SU-DHL-6 (cell line): ENCODE results near the gene MIOS.

Experiments used
- H2AFZ ChIP-seq: fragments of 200-600 bp; sonication (generic); 2 replicates; pipeline ENCODE4 v1.6.1; 2014; ENCODE audit warnings: low read depth, mild to moderate bottlenecking, moderate library complexity, mixed read lengths, antibody characterized with exemption, low read length; ENCODE audit not compliant: severe bottlenecking
- H3F3A ChIP-seq: fragments of 200-600 bp; shearing (Covaris generic); 2 replicates; pipeline ENCODE4 v1.6.0; 2016; ENCODE audit warnings: antibody characterized with exemption, mild to moderate bottlenecking; ENCODE audit not compliant: insufficient read depth
- H3K27ac ChIP-seq: fragments of 200-600 bp; sonication (generic); 2 replicates; pipeline ENCODE4 v1.5.1; 2016; ENCODE audit warnings: low read depth, mild to moderate bottlenecking, low read length, moderate library complexity, mixed read lengths
- H3K27me3 ChIP-seq: fragments of 200-600 bp; sonication (generic), shearing (Covaris generic); 2 replicates; pipeline ENCODE4 v1.6.0; 2014; ENCODE audit warnings: mild to moderate bottlenecking, low read length
- H3K36me3 ChIP-seq: fragments of 200-600 bp; sonication (generic); 2 replicates; pipeline ENCODE4 v1.6.1; 2014; ENCODE audit warnings: mild to moderate bottlenecking, low read length, mixed read lengths
- H3K4me2 ChIP-seq: fragments of 300-600, 200-600 bp; shearing (Covaris generic), sonication (generic); 2 replicates; pipeline ENCODE4 v1.6.0; 2014; ENCODE audit warnings: low read length, low read depth, mild to moderate bottlenecking; ENCODE audit not compliant: poor library complexity, severe bottlenecking
- H3K4me3 ChIP-seq: fragments of 200-600 bp; sonication (generic); 2 replicates; pipeline ENCODE4 v1.5.1; 2014; ENCODE audit warnings: antibody characterized with exemption, low read length, mild to moderate bottlenecking, mixed read lengths; ENCODE audit not compliant: insufficient read depth, poor library complexity, severe bottlenecking
- H3K79me2 ChIP-seq: fragments of 200-600 bp; sonication (generic); 2 replicates; pipeline ENCODE4 v1.6.1; 2014; ENCODE audit warnings: mild to moderate bottlenecking, low read length, moderate library complexity; ENCODE audit not compliant: insufficient read depth
- H3K9ac ChIP-seq: fragments of 200-600 bp; sonication (generic); 2 replicates; pipeline ENCODE4 v1.7.0; 2014; ENCODE audit warnings: mild to moderate bottlenecking, low read length
- H3K9me2 ChIP-seq: fragments of 200-600 bp; sonication (generic); replicated peaks from 2 replicates; pipeline ENCODE4 v1.6.1; 2014; ENCODE audit warnings: low read length; ENCODE audit not compliant: insufficient read depth
- H3K9me3 ChIP-seq: fragments of 200-600 bp; sonication (generic); 2 replicates; pipeline ENCODE4 v1.6.1; 2014; ENCODE audit warnings: low read length, mixed read lengths; ENCODE audit not compliant: insufficient read depth
- H4K20me1 ChIP-seq: fragments of 200-600 bp; sonication (generic); 2 replicates; pipeline ENCODE4 v1.6.1; 2014; ENCODE audit warnings: low read depth, mild to moderate bottlenecking, antibody characterized with exemption, low read length, moderate library complexity, mixed read lengths
- EZH2phosphoT487 ChIP-seq: fragments of 200-600 bp; sonication (generic), shearing (Covaris generic); conservative IDR thresholded peaks from 2 replicates; pipeline ENCODE4 v1.6.1; 2018; ENCODE audit warnings: mild to moderate bottlenecking, antibody characterized with exemption, low read length, moderate library complexity, mixed read lengths
- TF ChIP-seq, protein P1 (sequence below): fragments of 200-600 bp; sonication (generic); IDR thresholded peaks from one replicate; pipeline ENCODE4 v1.5.1; 2017; ENCODE audit warnings: antibody characterized with exemption, mild to moderate bottlenecking, low read length, moderate library complexity; ENCODE audit not compliant: insufficient read depth, poor library complexity, severe bottlenecking

MIOS gene

DNA sequence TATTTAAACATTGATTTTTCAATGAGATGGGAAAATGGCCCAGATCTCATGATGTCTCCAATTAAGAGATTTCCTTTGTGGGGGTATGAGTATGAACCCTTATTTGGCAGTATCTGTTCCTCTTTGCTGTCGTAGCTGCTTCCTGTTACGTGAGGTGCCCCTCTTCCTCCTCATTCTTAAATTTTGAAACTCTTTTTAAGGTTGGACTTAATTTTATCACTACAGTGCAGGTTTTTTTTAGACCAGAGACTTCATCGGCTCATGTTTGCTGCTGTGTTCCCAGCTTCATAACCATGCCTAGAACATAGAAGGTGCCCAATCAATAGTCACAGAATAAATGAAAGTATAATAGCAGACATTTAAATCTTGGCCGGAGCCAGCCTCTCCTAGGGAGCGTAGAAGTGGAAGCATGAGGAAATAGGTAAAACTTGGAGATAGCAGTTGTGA lies 2.4 kb downstream of the MIOS start:
- peak overlapping the region; percentile 95 for H3K4me3 ChIP-seq
- peaks cover 69% of the 10 kb centered on the region for H3K79me2 ChIP-seq
- H3K9me3 ChIP-seq: no peaks in the 10 kb centered on the region
- peaks cover 20% of the 10 kb centered on the region; the same call in 1 of the 2 replicates for H3K36me3 ChIP-seq
- H3F3A ChIP-seq: peaks cover 28% of the 10 kb centered on the region
- peak overlapping the region; percentile 88 for H3K27ac ChIP-seq
- peak overlapping the region; percentile 91 for H3K9ac ChIP-seq
- H2AFZ ChIP-seq: no peak overlapping the region
- H3K27me3 ChIP-seq: no peaks in the 10 kb centered on the region
- H3K4me2 ChIP-seq: peak overlapping the region; percentile 89
- H3K9me2 ChIP-seq: no peaks in the 10 kb centered on the region
- peaks cover under 1% of the 10 kb centered on the region; the same call in 1 of the 2 replicates for H4K20me1 ChIP-seq
- TF ChIP-seq EZH2phosphoT487: no peak
- TF ChIP-seq, protein P1, sequence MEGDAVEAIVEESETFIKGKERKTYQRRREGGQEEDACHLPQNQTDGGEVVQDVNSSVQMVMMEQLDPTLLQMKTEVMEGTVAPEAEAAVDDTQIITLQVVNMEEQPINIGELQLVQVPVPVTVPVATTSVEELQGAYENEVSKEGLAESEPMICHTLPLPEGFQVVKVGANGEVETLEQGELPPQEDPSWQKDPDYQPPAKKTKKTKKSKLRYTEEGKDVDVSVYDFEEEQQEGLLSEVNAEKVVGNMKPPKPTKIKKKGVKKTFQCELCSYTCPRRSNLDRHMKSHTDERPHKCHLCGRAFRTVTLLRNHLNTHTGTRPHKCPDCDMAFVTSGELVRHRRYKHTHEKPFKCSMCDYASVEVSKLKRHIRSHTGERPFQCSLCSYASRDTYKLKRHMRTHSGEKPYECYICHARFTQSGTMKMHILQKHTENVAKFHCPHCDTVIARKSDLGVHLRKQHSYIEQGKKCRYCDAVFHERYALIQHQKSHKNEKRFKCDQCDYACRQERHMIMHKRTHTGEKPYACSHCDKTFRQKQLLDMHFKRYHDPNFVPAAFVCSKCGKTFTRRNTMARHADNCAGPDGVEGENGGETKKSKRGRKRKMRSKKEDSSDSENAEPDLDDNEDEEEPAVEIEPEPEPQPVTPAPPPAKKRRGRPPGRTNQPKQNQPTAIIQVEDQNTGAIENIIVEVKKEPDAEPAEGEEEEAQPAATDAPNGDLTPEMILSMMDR: no peak

- Histone ChIP-seq H3F3A (peaks cover 28% of the 10 kb centered on the region), H3K4me3 (peak overlapping the region; percentile 95), H3K9ac (peak overlapping the region; percentile 91), H3K4me2 (peak overlapping the region; percentile 89), H3K27me3 (no peaks in the 10 kb centered on the region), H3K36me3 (peaks cover 25% of the 10 kb centered on the region; the same call in 1 of the 2 replicates), H3K9me3 (no peaks in the 10 kb centered on the region), H3K27ac (peak overlapping the region; percentile 88), H4K20me1 (peaks cover 6% of the 10 kb centered on the region; the same call in 1 of the 2 replicates), H2AFZ (no peak overlapping the region), H3K9me2 (no peaks in the 10 kb centered on the region), H3K79me2 (peaks cover 73% of the 10 kb centered on the region)
- TF ChIP-seq, protein P1: no peak
- TF ChIP-seq EZH2phosphoT487: no peak
These were observed 2.9 kb downstream of the MIOS start for GRCh38 chr7:7569615-7570014.

DNA sequence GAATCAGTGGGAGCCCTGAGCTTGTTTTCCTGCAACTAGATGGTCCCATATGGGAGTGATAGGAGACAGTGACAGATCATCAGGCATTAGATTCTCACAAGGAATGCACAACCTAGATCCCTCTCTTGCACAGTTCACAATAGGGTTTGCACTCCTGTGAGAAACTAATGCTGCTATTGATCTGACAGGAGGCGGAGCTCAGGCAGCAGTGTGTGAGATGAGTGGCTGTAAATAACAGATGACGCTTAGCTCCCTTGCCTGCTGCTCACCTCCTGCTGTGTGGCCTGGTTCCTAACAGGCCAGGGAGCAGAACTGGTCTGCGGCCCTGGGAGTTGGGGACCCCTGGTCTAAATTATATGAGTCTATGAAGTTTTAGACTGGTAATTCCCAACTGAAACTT lies 3.9 kb downstream of the MIOS start:
- Histone ChIP-seq H3K9me2 (no peaks in the 10 kb centered on the region), H3K27ac (no peak overlapping the region), H3F3A (peaks cover 28% of the 10 kb centered on the region), H3K36me3 (peaks cover 34% of the 10 kb centered on the region; the same call in 1 of the 2 replicates), H4K20me1 (peaks cover 10% of the 10 kb centered on the region; the same call in 1 of the 2 replicates), H3K9me3 (no peaks in the 10 kb centered on the region), H3K4me2 (no peak overlapping the region), H2AFZ (no peak overlapping the region), H3K9ac (no peak overlapping the region), H3K79me2 (peaks cover 83% of the 10 kb centered on the region), H3K4me3 (no peak overlapping the region), H3K27me3 (no peaks in the 10 kb centered on the region)
- no peak for TF ChIP-seq EZH2phosphoT487
- TF ChIP-seq, protein P1: no peak
